ENCODE measurements around the gene CCNH. TPM values are rescaled to one million over a fixed set of nuclear protein-coding genes. Genes with fewer than 3 reads are reported as not detected.

Gene CCNH
- total RNA-seq, 1 experiment from 2014 or later: 63.2 TPM

- no TSS peak for BruUV-seq (replicated peaks)
- no peaks in the 10 kb centered on the region for H3K9me3 ChIP-seq (ENCODE audit: control insufficient read depth in 1 of 2, insufficient read depth in 1 of 2, low read depth in 1 of 2, low read length in 2 of 2)
- no peaks in the 10 kb centered on the region for H4K20me1 ChIP-seq (ENCODE audit: insufficient read depth)
- ChIA-PET POLR2A (no interaction called here), CTCF (no interaction called here), RAD21 (ENCODE audit: low non-redundant PET in 1 of 2, low total read pairs in 2 of 2, uncharacterized antibody in 2 of 2, unreplicated experiment in 2 of 2) (no interaction called here)
- no peaks in the 10 kb centered on the region for H3K4me1 ChIP-seq (ENCODE audit: control insufficient read depth in 1 of 2, insufficient read depth in 2 of 2, low read length in 2 of 2)
- TF ChIP-seq CBX3 (IDR thresholded peaks at IDR 0.05; ENCODE audit: low read depth): no peak
- H3K36me3 ChIP-seq (ENCODE audit: control insufficient read depth in 1 of 2, insufficient read depth in 2 of 2, low read length in 2 of 2): peaks cover 81 to 86% of the 10 kb centered on the region in 2 experiments
- H2AFZ ChIP-seq (ENCODE audit: low read depth, low read length, poor library complexity, severe bottlenecking): no peak overlapping the region
- H3K27ac ChIP-seq (ENCODE audit: low read depth, low read length): no peak overlapping the region
- no peaks in the 10 kb centered on the region for H3K9me2 ChIP-seq (ENCODE audit: insufficient read depth)
- no peak overlapping the region for H3K4me2 ChIP-seq (ENCODE audit: low read length)
- intact Hi-C loops (cut with micrococcal nuclease): no loop called here
- H3K4me3 ChIP-seq (replicated peaks in 1 of 2; ENCODE audit: low read depth in 1 of 2, low read length in 2 of 2): no peak overlapping the region
- H3K9ac ChIP-seq (ENCODE audit: low read length): no peak overlapping the region
- ATAC-seq: no peak
- no peak for DNase-seq (ENCODE audit: low read depth, low spot score)
- H3K27me3 ChIP-seq (ENCODE audit: insufficient read depth, low read length): no peaks in the 10 kb centered on the region
- peaks cover 80% of the 10 kb centered on the region for H3K79me2 ChIP-seq (ENCODE audit: insufficient read depth, low read length)
Observed at GRCh38 chr5:87405472-87406155, 7.1 kb downstream of the CCNH start.

GRCh38 chr5:87404359-87404758 lies 8.4 kb downstream of the CCNH start:
- no peak for DNase-seq (ENCODE audit: low read depth, low spot score)
- Histone ChIP-seq H4K20me1 (ENCODE audit: insufficient read depth) (no peaks in the 10 kb centered on the region), H3K36me3 (ENCODE audit: control insufficient read depth in 1 of 2, insufficient read depth in 2 of 2, low read length in 2 of 2) (peaks cover 80 to 85% of the 10 kb centered on the region in 2 experiments), H3K9me3 (ENCODE audit: control insufficient read depth in 1 of 2, insufficient read depth in 1 of 2, low read depth in 1 of 2, low read length in 2 of 2) (no peaks in the 10 kb centered on the region), H3K9me2 (ENCODE audit: insufficient read depth) (no peaks in the 10 kb centered on the region), H3K4me1 (ENCODE audit: control insufficient read depth in 1 of 2, insufficient read depth in 2 of 2, low read length in 2 of 2) (no peaks in the 10 kb centered on the region), H3K4me3 (replicated peaks in 1 of 2; ENCODE audit: low read depth in 1 of 2, low read length in 2 of 2) (no peak overlapping the region), H3K27ac (ENCODE audit: low read depth, low read length) (no peak overlapping the region), H3K27me3 (ENCODE audit: insufficient read depth, low read length) (no peaks in the 10 kb centered on the region), H3K4me2 (ENCODE audit: low read length) (no peak overlapping the region), H3K9ac (ENCODE audit: low read length) (no peak overlapping the region), H3K79me2 (ENCODE audit: insufficient read depth, low read length) (peaks cover 75% of the 10 kb centered on the region), H2AFZ (ENCODE audit: low read depth, low read length, poor library complexity, severe bottlenecking) (no peak overlapping the region)
- no peak for ATAC-seq
- POLR2A ChIA-PET: no interaction called here
- intact Hi-C loops (cut with micrococcal nuclease): no loop called here
- TF ChIP-seq, protein P1, sequence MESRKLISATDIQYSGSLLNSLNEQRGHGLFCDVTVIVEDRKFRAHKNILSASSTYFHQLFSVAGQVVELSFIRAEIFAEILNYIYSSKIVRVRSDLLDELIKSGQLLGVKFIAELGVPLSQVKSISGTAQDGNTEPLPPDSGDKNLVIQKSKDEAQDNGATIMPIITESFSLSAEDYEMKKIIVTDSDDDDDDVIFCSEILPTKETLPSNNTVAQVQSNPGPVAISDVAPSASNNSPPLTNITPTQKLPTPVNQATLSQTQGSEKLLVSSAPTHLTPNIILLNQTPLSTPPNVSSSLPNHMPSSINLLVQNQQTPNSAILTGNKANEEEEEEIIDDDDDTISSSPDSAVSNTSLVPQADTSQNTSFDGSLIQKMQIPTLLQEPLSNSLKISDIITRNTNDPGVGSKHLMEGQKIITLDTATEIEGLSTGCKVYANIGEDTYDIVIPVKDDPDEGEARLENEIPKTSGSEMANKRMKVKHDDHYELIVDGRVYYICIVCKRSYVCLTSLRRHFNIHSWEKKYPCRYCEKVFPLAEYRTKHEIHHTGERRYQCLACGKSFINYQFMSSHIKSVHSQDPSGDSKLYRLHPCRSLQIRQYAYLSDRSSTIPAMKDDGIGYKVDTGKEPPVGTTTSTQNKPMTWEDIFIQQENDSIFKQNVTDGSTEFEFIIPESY (IDR thresholded peaks at IDR 0.05; ENCODE audit: extremely low read depth, insufficient replicate concordance, low read length): no peak
- CTCF ChIA-PET: no interaction called here
- no TSS peak for BruUV-seq (replicated peaks)
- RAD21 ChIA-PET (ENCODE audit: low non-redundant PET in 1 of 2, low total read pairs in 2 of 2, uncharacterized antibody in 2 of 2, unreplicated experiment in 2 of 2): no interaction called here

Measured in HCT116 (cell line).